Bronchial epithelial cell (primary cell): ENCODE results near the gene LDB1. TPM values are rescaled to one million over a fixed set of nuclear protein-coding genes. Genes with fewer than 3 reads are reported as not detected.

Experiments
- DNase-seq: peaks from one replicate; pipeline ENCODE4 v3.0.0-alpha.2; 2010; ENCODE audit warnings: low read depth
- FAIRE-seq: peaks from 2 replicates; lab custom pipeline; 2011; peaks lifted over from hg19 to GRCh38; lab: Jason Lieb, UNC
- H3K27me3 ChIP-seq: 2 replicates; pipeline ENCODE4 v1.5.1; 2011; ENCODE audit warnings: low read length; ENCODE audit not compliant: control insufficient read depth, insufficient read depth
- H3K36me3 ChIP-seq: 2 replicates; pipeline ENCODE4 v1.5.1; 2011; ENCODE audit warnings: low read length; ENCODE audit not compliant: control insufficient read depth, insufficient read depth
- H3K4me3 ChIP-seq: 2 replicates; pipeline ENCODE4 v1.5.1; 2011; ENCODE audit warnings: mild to moderate bottlenecking, low read depth, low read length, control low read depth
- total RNA-seq: library from RNA; depleted of rRNA; stranded (reverse); fragments of >200 nt; gene quantifications from 2 replicates; pipeline ENCODE4 v1.2.1, GENCODE V29; 2014
- TF ChIP-seq, protein P1 (sequence below): IDR thresholded peaks from 2 replicates; pipeline ENCODE4 v1.5.1; 2011; ENCODE audit warnings: mild to moderate bottlenecking, moderate library complexity, low read length, control low read depth, inconsistent platforms; ENCODE audit not compliant: insufficient read depth, severe bottlenecking

Gene LDB1
- total RNA-seq, 1 donor from 2014 or later = 30.0 TPM

DNA sequence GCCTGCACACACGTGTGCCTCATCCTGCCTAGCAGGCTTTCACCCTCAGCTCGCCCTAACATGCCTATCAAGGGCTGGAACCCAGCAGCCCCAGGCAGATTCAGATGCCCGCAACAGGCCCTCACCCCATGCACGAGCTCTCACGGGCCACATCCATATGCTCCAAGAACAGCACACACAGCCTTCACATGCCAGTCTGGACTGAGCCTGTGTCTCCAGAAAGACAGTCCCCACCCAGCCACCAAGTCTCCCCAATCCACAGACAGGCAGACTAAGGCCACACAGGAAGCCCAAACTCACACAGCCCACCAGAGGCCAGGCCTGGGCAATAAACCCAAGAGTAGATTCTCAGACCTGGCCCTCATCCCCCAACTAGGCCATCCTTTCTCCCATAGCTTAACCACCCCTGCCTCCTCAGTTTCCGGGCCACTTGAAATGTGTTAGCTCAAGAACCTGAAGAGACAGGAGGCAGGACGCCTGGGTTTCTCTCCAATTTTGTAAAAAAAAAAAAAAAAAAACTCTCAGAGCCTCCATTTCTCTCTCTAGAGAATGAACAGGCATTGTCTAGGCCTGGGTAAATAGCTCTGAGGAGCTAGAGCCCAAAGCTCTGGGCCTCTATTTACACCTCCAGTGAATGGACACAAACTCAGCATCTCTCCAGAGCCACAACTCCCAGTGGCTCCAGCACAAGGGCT lies 6.8 kb downstream of the LDB1 start:
- Histone ChIP-seq H3K27me3 (no peaks in the 10 kb centered on the region), H3K4me3 (peak overlapping the region; percentile 72), H3K36me3 (peaks cover 33% of the 10 kb centered on the region)
- TF ChIP-seq, protein P1, sequence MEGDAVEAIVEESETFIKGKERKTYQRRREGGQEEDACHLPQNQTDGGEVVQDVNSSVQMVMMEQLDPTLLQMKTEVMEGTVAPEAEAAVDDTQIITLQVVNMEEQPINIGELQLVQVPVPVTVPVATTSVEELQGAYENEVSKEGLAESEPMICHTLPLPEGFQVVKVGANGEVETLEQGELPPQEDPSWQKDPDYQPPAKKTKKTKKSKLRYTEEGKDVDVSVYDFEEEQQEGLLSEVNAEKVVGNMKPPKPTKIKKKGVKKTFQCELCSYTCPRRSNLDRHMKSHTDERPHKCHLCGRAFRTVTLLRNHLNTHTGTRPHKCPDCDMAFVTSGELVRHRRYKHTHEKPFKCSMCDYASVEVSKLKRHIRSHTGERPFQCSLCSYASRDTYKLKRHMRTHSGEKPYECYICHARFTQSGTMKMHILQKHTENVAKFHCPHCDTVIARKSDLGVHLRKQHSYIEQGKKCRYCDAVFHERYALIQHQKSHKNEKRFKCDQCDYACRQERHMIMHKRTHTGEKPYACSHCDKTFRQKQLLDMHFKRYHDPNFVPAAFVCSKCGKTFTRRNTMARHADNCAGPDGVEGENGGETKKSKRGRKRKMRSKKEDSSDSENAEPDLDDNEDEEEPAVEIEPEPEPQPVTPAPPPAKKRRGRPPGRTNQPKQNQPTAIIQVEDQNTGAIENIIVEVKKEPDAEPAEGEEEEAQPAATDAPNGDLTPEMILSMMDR = no peak
- DNase-seq (peak; percentile 91), FAIRE-seq (peak; percentile 32)

DNA sequence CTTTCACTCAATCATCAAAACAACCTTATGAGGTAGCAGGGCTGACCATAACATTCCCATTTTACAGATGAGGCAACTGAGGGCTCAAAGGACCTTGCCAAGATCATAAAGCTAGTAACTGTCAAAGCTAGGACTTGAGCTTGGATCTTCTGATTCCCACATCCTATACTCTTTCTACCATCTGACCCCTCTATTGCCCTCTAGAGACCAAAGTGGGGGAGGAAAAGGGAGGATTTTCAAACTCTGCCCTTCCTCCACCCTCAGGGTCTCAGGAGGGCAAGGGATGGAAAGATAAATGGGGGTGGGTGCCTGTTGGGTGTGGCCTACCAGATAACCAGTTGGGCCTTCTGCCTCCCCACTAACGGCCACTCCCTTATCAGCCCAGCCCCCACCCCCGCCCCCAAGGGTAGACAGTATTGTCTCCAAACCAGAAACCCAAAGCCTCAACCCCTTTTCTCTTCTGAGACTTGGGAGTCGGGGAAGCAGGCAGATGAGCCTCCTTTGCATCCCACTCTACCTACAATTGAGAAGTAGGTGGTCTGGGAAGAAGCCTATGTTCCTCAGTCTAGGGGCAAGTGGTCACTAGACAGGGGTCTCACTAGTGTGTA lies 7.9 kb downstream of the LDB1 start:
- H3K36me3 ChIP-seq = peaks cover 42% of the 10 kb centered on the region
- no peak for DNase-seq
- H3K4me3 ChIP-seq = peak overlapping the region; percentile 72
- TF ChIP-seq, protein P1 = peak; percentile 8
- no peaks in the 10 kb centered on the region for H3K27me3 ChIP-seq
- FAIRE-seq = no peak

DNA sequence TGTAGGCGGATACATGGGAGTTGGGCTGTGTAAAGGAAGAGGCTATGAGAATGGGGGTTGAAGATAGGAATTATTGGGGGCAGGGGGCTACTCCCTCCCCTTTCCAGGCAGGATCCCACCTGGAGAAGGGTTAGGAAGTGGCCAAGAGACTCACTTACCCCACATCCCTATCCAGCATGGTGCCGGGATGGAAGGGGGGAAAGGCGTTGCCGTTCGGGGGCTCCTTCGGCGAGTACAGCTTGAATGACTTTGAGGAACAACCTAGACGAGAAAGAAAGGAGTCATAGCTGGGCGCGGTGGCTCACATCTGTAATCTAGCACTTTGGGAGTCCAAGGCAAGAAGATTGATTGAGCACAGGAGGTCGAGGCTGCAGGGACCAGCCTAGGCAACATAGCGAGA lies 8.9 kb downstream of the LDB1 start:
- DNase-seq = no peak
- TF ChIP-seq, protein P1 = no peak
- no peak overlapping the region for H3K4me3 ChIP-seq
- H3K36me3 ChIP-seq = peaks cover 49% of the 10 kb centered on the region
- FAIRE-seq = no peak
- no peaks in the 10 kb centered on the region for H3K27me3 ChIP-seq

DNA sequence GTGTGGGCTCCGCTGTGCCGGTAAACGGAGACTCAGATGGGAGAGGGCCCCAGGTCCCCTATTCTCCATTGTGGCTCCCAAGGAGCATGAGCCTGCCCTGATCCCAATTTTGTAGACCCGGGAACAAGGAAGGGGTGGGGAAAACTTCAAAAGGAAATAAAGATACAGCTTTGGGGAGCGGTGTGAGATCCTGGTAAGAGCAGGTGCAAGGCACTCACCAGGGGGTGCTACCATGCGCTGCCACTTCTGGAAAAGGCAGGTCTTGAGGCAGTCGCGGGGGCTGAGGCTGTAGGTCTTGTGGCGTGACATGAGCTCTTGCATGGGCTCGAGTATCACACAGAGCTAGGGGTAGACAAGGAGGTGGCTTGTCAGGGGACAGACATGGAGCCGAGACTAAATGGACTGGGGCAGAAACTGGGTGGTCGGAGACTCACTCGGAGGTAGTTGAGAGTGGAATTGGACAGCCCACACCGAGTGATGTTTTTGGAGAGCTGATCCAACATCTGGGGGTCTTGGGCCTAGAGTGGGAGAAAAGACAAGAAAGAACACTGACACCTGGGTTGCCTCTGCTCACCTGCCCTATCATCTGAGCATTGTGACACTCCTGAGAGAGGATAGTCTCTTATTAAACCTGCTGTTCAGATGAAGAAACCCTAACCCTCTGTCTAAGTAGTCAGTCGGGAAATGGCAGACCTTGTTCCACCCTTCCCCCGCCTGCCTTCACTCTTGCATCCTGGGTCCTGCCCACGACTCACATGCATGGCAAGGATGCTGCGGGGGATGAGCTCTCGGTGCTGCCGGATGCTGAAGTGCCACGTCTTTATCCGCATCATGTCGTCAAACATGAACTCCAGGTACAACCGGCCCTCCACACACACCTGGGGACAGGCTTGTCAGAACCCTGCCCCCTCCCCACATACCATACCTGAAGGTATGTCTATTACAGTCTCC lies 10.7 kb downstream of the LDB1 start:
- FAIRE-seq (no peak), DNase-seq (no peak)
- Histone ChIP-seq H3K27me3 (no peaks in the 10 kb centered on the region), H3K36me3 (peaks cover 49% of the 10 kb centered on the region), H3K4me3 (no peak overlapping the region)
- TF ChIP-seq, protein P1 = no peak

DNA sequence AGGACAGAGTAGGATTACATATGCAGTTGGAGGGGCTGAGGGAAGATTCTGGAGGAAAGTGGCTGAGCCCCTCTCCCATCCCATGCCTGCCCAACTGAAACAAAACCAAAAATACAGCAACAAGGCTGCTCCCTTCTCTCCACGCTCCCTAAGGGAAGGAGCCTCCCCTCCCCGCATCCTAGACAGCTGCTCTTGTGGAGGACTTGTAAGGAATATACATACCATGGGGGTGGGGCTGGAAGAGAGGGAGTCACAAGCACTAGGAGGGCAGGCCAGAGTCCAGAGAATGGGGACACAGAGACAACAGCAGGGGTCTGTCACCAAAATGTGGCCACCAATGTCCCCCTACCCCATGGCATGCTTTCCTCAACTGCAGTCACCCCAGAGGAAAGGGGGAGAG lies 13.2 kb downstream of the LDB1 start:
- TF ChIP-seq, protein P1 = no peak
- no peak for DNase-seq
- peaks cover 48% of the 10 kb centered on the region for H3K36me3 ChIP-seq
- H3K27me3 ChIP-seq = no peaks in the 10 kb centered on the region
- no peak overlapping the region for H3K4me3 ChIP-seq
- FAIRE-seq = no peak
